Measurements from ENCODE around the gene RACK1.
"Not testable (repeated sequence)": the region's sequence is repeated elsewhere in the genome, so short reads cannot be mapped to it uniquely, and the experiment has no call there.

Gene RACK1

DNA sequence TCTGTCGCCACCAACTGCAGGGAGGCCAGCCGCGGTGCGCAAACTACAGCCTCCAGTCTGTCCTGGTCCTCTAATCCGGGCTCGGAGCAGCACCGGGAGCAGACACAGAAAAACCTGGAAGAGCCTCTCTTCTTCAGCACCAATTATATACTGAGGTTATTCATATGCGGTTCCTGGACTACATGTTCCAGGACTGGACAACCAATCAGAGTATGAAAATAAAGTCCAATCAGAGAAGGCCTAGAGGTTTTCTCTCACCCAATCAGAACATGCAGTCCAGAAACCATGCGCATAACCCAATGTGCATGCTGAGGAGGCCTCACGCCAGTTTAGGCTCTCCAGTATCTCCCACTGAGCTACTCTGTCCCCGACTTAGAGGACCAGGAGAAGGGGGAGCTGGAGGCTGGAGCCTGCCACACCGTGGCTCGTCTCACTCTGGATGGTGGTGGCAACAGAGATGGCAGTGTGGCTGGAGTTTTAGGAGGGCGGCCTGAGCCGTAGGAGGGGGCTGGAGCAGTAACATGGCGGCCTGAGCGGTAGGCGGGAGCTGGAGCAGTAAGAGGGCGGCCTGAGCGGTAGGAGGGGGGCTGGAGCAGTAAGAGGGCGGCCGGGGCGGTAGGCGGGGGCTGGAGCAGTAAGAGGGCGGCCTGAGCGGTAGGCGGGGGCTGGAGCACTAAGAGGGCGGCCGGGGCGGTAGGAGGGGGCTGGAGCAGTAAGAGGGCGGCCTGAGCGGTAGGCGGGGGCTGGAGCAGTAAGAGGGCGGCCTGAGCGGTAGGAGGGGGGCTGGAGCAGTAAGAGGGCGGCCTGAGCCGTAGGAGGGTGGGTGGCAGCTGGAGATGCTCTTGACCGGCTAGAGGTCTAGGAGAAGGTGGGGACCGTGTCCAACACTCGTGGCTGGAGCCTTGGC lies 37.6 kb upstream of the RACK1 start:
- Histone ChIP-seq H3F3A (ENCODE audit: insufficient read depth) (no peaks in the 10 kb centered on the region), H3K36me3 (ENCODE audit: low read length) (no peaks in the 10 kb centered on the region), H3K9ac (ENCODE audit: low read length) (no peak overlapping the region), H3K27ac (ENCODE audit: low read depth, low read length) (no peak overlapping the region), H3K27me3 (ENCODE audit: low read length) (no peaks in the 10 kb centered on the region), H3K79me2 (ENCODE audit: insufficient read depth, low read length) (no peaks in the 10 kb centered on the region), H2AFZ (ENCODE audit: low read depth, low read length, severe bottlenecking) (no peak overlapping the region), H3K4me2 (ENCODE audit: low read depth, low read length, poor library complexity, severe bottlenecking) (no peak overlapping the region), H4K20me1 (ENCODE audit: low read depth, low read length) (no peaks in the 10 kb centered on the region), H3K4me3 (ENCODE audit: insufficient read depth, low read length, poor library complexity, severe bottlenecking) (no peak overlapping the region), H3K9me2 (replicated peaks; ENCODE audit: insufficient read depth, low read length) (no peaks in the 10 kb centered on the region), H3K9me3 (ENCODE audit: insufficient read depth, low read length) (no peaks in the 10 kb centered on the region)
- TF ChIP-seq, protein P1, sequence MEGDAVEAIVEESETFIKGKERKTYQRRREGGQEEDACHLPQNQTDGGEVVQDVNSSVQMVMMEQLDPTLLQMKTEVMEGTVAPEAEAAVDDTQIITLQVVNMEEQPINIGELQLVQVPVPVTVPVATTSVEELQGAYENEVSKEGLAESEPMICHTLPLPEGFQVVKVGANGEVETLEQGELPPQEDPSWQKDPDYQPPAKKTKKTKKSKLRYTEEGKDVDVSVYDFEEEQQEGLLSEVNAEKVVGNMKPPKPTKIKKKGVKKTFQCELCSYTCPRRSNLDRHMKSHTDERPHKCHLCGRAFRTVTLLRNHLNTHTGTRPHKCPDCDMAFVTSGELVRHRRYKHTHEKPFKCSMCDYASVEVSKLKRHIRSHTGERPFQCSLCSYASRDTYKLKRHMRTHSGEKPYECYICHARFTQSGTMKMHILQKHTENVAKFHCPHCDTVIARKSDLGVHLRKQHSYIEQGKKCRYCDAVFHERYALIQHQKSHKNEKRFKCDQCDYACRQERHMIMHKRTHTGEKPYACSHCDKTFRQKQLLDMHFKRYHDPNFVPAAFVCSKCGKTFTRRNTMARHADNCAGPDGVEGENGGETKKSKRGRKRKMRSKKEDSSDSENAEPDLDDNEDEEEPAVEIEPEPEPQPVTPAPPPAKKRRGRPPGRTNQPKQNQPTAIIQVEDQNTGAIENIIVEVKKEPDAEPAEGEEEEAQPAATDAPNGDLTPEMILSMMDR (IDR thresholded peaks at IDR 0.05; ENCODE audit: insufficient read depth, low read length, poor library complexity, severe bottlenecking) = no peak
- no peak for TF ChIP-seq EZH2phosphoT487 (conservative IDR thresholded peaks at IDR 0.05; ENCODE audit: low read length)

DNA sequence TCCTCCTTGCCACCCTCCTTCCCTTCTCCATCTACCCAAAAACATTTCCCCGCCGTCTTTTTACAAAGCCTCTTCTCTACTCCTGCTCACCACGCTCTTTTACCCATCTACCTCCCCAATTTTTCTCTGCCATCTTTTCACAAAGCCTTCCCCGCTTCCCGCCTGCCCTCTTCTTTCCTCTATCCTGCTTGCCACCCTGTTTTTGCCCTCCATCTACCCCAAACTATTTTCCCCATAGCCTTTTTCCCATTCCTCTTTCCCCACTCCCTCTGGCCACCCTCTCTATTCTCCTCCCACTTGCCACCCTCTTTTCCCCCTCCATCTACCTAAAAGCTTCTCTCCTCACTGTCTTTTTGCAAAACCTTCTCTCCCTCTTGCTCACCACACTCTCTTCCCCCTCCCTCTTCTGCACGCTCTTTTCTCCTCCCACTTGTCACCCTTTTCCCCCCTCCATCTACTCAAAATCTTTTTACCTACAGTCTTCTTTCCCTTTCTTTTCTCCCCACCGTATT lies 36.6 kb upstream of the RACK1 start:
- Histone ChIP-seq H4K20me1 (ENCODE audit: low read depth, low read length) (no peaks in the 10 kb centered on the region), H3K9ac (ENCODE audit: low read length) (no peak overlapping the region), H3F3A (ENCODE audit: insufficient read depth) (no peaks in the 10 kb centered on the region), H2AFZ (ENCODE audit: low read depth, low read length, severe bottlenecking) (no peak overlapping the region), H3K36me3 (ENCODE audit: low read length) (no peaks in the 10 kb centered on the region), H3K79me2 (ENCODE audit: insufficient read depth, low read length) (no peaks in the 10 kb centered on the region), H3K9me2 (replicated peaks; ENCODE audit: insufficient read depth, low read length) (no peaks in the 10 kb centered on the region), H3K27me3 (ENCODE audit: low read length) (no peaks in the 10 kb centered on the region), H3K4me2 (ENCODE audit: low read depth, low read length, poor library complexity, severe bottlenecking) (no peak overlapping the region), H3K4me3 (ENCODE audit: insufficient read depth, low read length, poor library complexity, severe bottlenecking) (no peak overlapping the region), H3K9me3 (ENCODE audit: insufficient read depth, low read length) (no peaks in the 10 kb centered on the region), H3K27ac (ENCODE audit: low read depth, low read length) (no peak overlapping the region)
- TF ChIP-seq EZH2phosphoT487 (conservative IDR thresholded peaks at IDR 0.05; ENCODE audit: low read length) = no peak
- TF ChIP-seq, protein P1 (IDR thresholded peaks at IDR 0.05; ENCODE audit: insufficient read depth, low read length, poor library complexity, severe bottlenecking) = no peak

DNA sequence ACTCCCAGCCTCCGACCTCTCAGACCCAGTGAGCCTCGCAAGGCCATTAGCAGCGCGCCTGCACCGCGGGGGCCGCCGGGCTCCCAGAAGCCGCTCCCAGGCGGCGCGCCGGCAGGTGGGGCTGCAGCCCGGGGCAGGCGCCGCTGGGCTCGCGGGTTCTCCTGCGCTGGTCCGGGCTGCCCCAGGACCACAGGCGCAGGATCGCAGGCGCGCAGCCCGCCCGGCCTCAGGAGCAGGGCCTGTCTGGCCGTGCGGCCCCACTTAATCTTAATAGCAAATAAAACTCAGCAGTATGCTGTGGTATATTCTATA lies 29.7 kb upstream of the RACK1 start:
- H3K27me3 ChIP-seq (ENCODE audit: low read length); H3K4me3 ChIP-seq (ENCODE audit: insufficient read depth, low read length, poor library complexity, severe bottlenecking); H3K27ac ChIP-seq (ENCODE audit: low read depth, low read length); H3K9me2 ChIP-seq (replicated peaks; ENCODE audit: insufficient read depth, low read length); H2AFZ ChIP-seq (ENCODE audit: low read depth, low read length, severe bottlenecking); H3K36me3 ChIP-seq (ENCODE audit: low read length); H3K9ac ChIP-seq (ENCODE audit: low read length); H3K79me2 ChIP-seq (ENCODE audit: insufficient read depth, low read length); H4K20me1 ChIP-seq (ENCODE audit: low read depth, low read length); H3K9me3 ChIP-seq (ENCODE audit: insufficient read depth, low read length); H3F3A ChIP-seq (ENCODE audit: insufficient read depth); H3K4me2 ChIP-seq (ENCODE audit: low read depth, low read length, poor library complexity, severe bottlenecking): not testable (repeated sequence)

DNA sequence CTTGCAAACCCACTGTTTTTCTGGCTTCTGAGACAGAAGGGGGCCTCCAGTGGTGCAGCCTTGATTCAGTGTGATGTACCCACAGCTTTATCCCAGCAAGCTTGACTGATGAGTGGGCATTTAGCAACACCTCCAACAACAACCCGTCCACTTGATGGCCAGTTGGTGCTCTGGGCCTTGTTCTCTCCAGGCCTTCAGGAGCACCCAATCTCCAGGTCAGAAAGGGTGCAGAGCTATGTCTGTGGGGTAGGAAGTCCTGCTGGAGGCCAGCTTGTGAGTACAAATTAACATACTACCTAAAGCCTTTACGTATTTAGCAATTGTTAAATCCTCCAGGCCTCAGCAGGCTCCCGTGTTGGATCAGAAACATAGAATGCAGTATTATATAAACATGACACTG lies 27.4 kb upstream of the RACK1 start:
- Histone ChIP-seq H3F3A (ENCODE audit: insufficient read depth) (no peaks in the 10 kb centered on the region), H3K9ac (ENCODE audit: low read length) (no peak overlapping the region), H3K27me3 (ENCODE audit: low read length) (no peaks in the 10 kb centered on the region), H3K79me2 (ENCODE audit: insufficient read depth, low read length) (no peaks in the 10 kb centered on the region), H3K4me3 (ENCODE audit: insufficient read depth, low read length, poor library complexity, severe bottlenecking) (no peak overlapping the region), H2AFZ (ENCODE audit: low read depth, low read length, severe bottlenecking) (no peak overlapping the region), H3K4me2 (ENCODE audit: low read depth, low read length, poor library complexity, severe bottlenecking) (no peak overlapping the region), H3K9me2 (replicated peaks; ENCODE audit: insufficient read depth, low read length) (no peaks in the 10 kb centered on the region), H3K27ac (ENCODE audit: low read depth, low read length) (no peak overlapping the region), H4K20me1 (ENCODE audit: low read depth, low read length) (no peaks in the 10 kb centered on the region), H3K36me3 (ENCODE audit: low read length) (no peaks in the 10 kb centered on the region), H3K9me3 (ENCODE audit: insufficient read depth, low read length) (no peaks in the 10 kb centered on the region)
- TF ChIP-seq, protein P1 (IDR thresholded peaks at IDR 0.05; ENCODE audit: insufficient read depth, low read length, poor library complexity, severe bottlenecking) = no peak
- no peak for TF ChIP-seq EZH2phosphoT487 (conservative IDR thresholded peaks at IDR 0.05; ENCODE audit: low read length)

DNA sequence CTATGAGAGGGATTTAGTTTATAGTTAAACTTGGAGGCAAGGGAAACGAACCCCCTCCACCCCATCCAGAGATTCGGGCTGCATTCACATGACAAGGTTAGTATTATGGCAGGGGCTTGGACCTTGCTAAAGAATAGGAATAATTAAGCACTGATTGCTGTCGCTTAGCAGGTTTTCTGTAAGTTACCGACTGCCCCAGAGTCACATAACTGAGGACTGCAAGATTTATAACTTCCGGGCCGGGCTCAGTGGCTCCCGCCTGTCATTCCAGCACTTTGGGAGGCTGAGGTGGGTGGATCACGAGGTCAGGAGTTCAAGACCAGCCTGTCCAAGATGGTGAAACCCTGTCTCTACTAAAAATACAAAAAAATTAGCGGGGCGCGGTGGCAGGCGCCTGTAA lies 24.2 kb upstream of the RACK1 start:
- not testable (repeated sequence) for H3K9me2 ChIP-seq (replicated peaks; ENCODE audit: insufficient read depth, low read length); H2AFZ ChIP-seq (ENCODE audit: low read depth, low read length, severe bottlenecking); H3K4me2 ChIP-seq (ENCODE audit: low read depth, low read length, poor library complexity, severe bottlenecking); H3K27me3 ChIP-seq (ENCODE audit: low read length); H3K79me2 ChIP-seq (ENCODE audit: insufficient read depth, low read length); H3K4me3 ChIP-seq (ENCODE audit: insufficient read depth, low read length, poor library complexity, severe bottlenecking); H3K9me3 ChIP-seq (ENCODE audit: insufficient read depth, low read length); H3F3A ChIP-seq (ENCODE audit: insufficient read depth); H3K9ac ChIP-seq (ENCODE audit: low read length); H3K36me3 ChIP-seq (ENCODE audit: low read length); H4K20me1 ChIP-seq (ENCODE audit: low read depth, low read length); H3K27ac ChIP-seq (ENCODE audit: low read depth, low read length)
